ENCODE data around the gene RPS18. TPM values are rescaled to one million over a fixed set of nuclear protein-coding genes. Genes with fewer than 3 reads are reported as not detected.
A peak's percentile ranks its signal among the peaks of the same experiment; 100 is the strongest.
"Not testable (repeated sequence)": the region's sequence is repeated elsewhere in the genome, so short reads cannot be mapped to it uniquely, and the experiment has no call there.

Gene RPS18
- total and polyA plus RNA-seq, 2 of the 13 experiments (the other 11 are each of a cell fraction or from before 2014, with no cell fraction given): 3,896 to 5,806 TPM

GRCh38 chr6:33275795-33276580 lies 4.1 kb downstream of the RPS18 start:
- intact Hi-C loops (cut with micrococcal nuclease; ENCODE audit: unreplicated experiment); ATAC-seq; H3K4me2 ChIP-seq (ENCODE audit: low read depth, low read length); BruUV-seq (replicated peaks); H2AFZ ChIP-seq (ENCODE audit: low read length); H3K9ac ChIP-seq (ENCODE audit: insufficient read depth, low read depth, low read length); DNase-seq (ENCODE audit: low spot score); H3K4me3 ChIP-seq (replicated peaks in 1 of 3; ENCODE audit: insufficient read depth in 1 of 3, low read depth in 2 of 3, low read length in 3 of 3); FAIRE-seq; H3K27ac ChIP-seq (ENCODE audit: extremely low read length, insufficient read depth, low read length); H3K9me3 ChIP-seq (ENCODE audit: low read length); H3K27me3 ChIP-seq (ENCODE audit: control insufficient read depth in 1 of 2, insufficient read depth in 2 of 2, low read length in 2 of 2); TF ChIP-seq NONO (IDR thresholded peaks at IDR 0.05): not testable (repeated sequence)
- peaks cover 33% of the 10 kb centered on the region for H4K20me1 ChIP-seq (ENCODE audit: insufficient read depth, low read length)
- WGBS (ENCODE audit: low lambda C conversion rate): 96% methylated on average over 16 of the region's 16 CpGs
- TF ChIP-seq RBM22 (optimal IDR thresholded peaks at IDR 0.05; ENCODE audit: low read length): peak; percentile 65
- TF ChIP-seq POLR2A (IDR thresholded peaks at IDR 0.05; ENCODE audit: insufficient read depth in 1 of 2, low read depth in 2 of 2, low read length in 2 of 2): peak in 1 of 2 experiments; percentile 40; a peak in 2 of 4 replicates
- TF ChIP-seq PAF1 (CRISPR knock-in tag; IDR thresholded peaks at IDR 0.05): peak; percentile 79
- TF ChIP-seq MTA1 (CRISPR knock-in tag; IDR thresholded peaks at IDR 0.05; ENCODE audit: borderline replicate concordance): 0 out of 2 replicates have a peak, but pooled peaks have one; percentile 3
- 0 out of 2 replicates have a peak, but pooled peaks have one; percentile 32 for TF ChIP-seq NONO (CRISPR knock-in tag; conservative IDR thresholded peaks at IDR 0.05)
- TF ChIP-seq RBFOX2 (IDR thresholded peaks at IDR 0.05; ENCODE audit: low read depth, low read length): peak; percentile 60
- in situ Hi-C loops (cut with HindIII; ENCODE audit: extremely low pct_ligation_motif_present, low pct_unique_long_range_greater_than_20kb): loop anchor here (25.0 kb wide), 1 partner anchor 136 kb away; the partner anchor contains the start of genes CUTA, PHF1 and SYNGAP1
- ChIA-PET POLR2A (interaction anchor here (1.2 to 3.5 kb wide), 7 partner anchors 13 to 77 kb away, joined by 4 to 17 read pairs (median 11); partner anchors contain the start of genes PFDN6, RGL2, WDR46 and ZBTB22), CTCF (ENCODE audit: low intra/inter-chr PET ratio, low total read pairs) (interaction anchor here (1.3 kb wide), 1 partner anchor 131 kb away, joined by 4 read pairs; no protein-coding TSS in a partner anchor)
- peaks cover 40% of the 10 kb centered on the region for H3K79me2 ChIP-seq (ENCODE audit: insufficient read depth, low read length)
- H3K36me3 ChIP-seq (replicated peaks in 1 of 2; ENCODE audit: control insufficient read depth in 1 of 2, insufficient read depth in 2 of 2, low read length in 2 of 2): peaks cover 20 to 50% of the 10 kb centered on the region in 2 experiments
- peaks cover 32% of the 10 kb centered on the region for H3K4me1 ChIP-seq (ENCODE audit: insufficient read depth, low read length)

- Histone ChIP-seq H3K79me2 (ENCODE audit: insufficient read depth, low read length) (peaks cover 35% of the 10 kb centered on the region), H3K27me3 (ENCODE audit: control insufficient read depth in 1 of 2, insufficient read depth in 2 of 2, low read length in 2 of 2) (no peaks in the 10 kb centered on the region; a peak in 1 of 5 replicates), H2AFZ (ENCODE audit: low read length) (no peak overlapping the region), H3K9ac (ENCODE audit: insufficient read depth, low read depth, low read length) (no peak overlapping the region), H3K27ac (ENCODE audit: extremely low read length, insufficient read depth, low read length) (no peak overlapping the region), H3K4me1 (ENCODE audit: insufficient read depth, low read length) (peaks cover 31% of the 10 kb centered on the region), H3K4me3 (replicated peaks in 1 of 3; ENCODE audit: insufficient read depth in 1 of 3, low read depth in 2 of 3, low read length in 3 of 3) (no peak overlapping the region), H3K9me3 (ENCODE audit: low read length) (no peaks in the 10 kb centered on the region), H3K4me2 (ENCODE audit: low read depth, low read length) (no peak overlapping the region), H4K20me1 (ENCODE audit: insufficient read depth, low read length) (peaks cover 33% of the 10 kb centered on the region), H3K36me3 (replicated peaks in 1 of 2; ENCODE audit: control insufficient read depth in 1 of 2, insufficient read depth in 2 of 2, low read length in 2 of 2) (peaks cover 20 to 55% of the 10 kb centered on the region in 2 experiments)
- no peak for FAIRE-seq
- BruUV-seq (replicated peaks): no TSS peak
- no peak for DNase-seq (ENCODE audit: low spot score)
- in situ Hi-C loops (cut with HindIII; ENCODE audit: extremely low pct_ligation_motif_present, low pct_unique_long_range_greater_than_20kb) (loop anchor here (25.0 kb wide), 1 partner anchor 136 kb away; the partner anchor contains the start of genes CUTA, PHF1 and SYNGAP1), intact Hi-C loops (cut with micrococcal nuclease; ENCODE audit: unreplicated experiment) (no loop called here)
- POLR2A ChIA-PET: interaction anchor here (1.6 to 3.5 kb wide), 6 partner anchors 13 to 77 kb away, joined by 4 to 17 read pairs (median 11); partner anchors contain the start of genes PFDN6, RGL2 and WDR46
- ATAC-seq: no peak
- TF ChIP-seq GABPB1 (CRISPR knock-in tag; IDR thresholded peaks at IDR 0.05) (no peak), ZNF280D (CRISPR knock-in tag; IDR thresholded peaks at IDR 0.05) (no peak), POLR2AphosphoS2 (IDR thresholded peaks at IDR 0.05; ENCODE audit: low read depth, low read length) (peak; percentile 78; the same call in 1 of the 2 replicates), POLR2A (IDR thresholded peaks at IDR 0.05; ENCODE audit: insufficient read depth in 1 of 2, low read depth in 2 of 2, low read length in 2 of 2) (peak in 1 of 2 experiments; percentile 12; a peak in 2 of 4 replicates), MBD4 (IDR thresholded peaks at IDR 0.05; ENCODE audit: borderline replicate concordance, low read length) (0 out of 2 replicates have a peak, but pooled peaks have one; percentile 62), POLR2AphosphoS5 (IDR thresholded peaks at IDR 0.05; ENCODE audit: low read depth, low read length) (peak; percentile 57; the same call in 1 of the 2 replicates)
- CTCF ChIA-PET (ENCODE audit: low intra/inter-chr PET ratio, low total read pairs): interaction anchor here (1.3 kb wide), 1 partner anchor 130 kb away, joined by 4 read pairs; no protein-coding TSS in a partner anchor
These were observed 4.6 kb downstream of the RPS18 start for GRCh38 chr6:33276581-33276863.

Measured in HepG2 (cell line).